Thyroid gland (tissue), 4 donors: ENCODE measurements around the gene ADAMTS14. TPM values are rescaled to one million over a fixed set of nuclear protein-coding genes. Genes with fewer than 3 reads are reported as not detected.

Experiments
- DNase-seq, 2 donors: peaks; one replicate each; pipeline ENCODE4 v3.0.0-alpha.2; 2019
- H3K27ac ChIP-seq, 3 donors: fragments of 200-600 bp; sonication (generic); 1 replicate in 2 of 3; 2 replicates in 1 of 3; pipeline ENCODE4 v1.5.1; 2016 to 2019; ENCODE audit warnings: mild to moderate bottlenecking in 1 of 3, moderate library complexity in 1 of 3
- H3K27me3 ChIP-seq: fragments of 200-600 bp; sonication (generic); one replicate; pipeline ENCODE4 v1.5.1; 2019
- H3K36me3 ChIP-seq, 2 donors: fragments of 200-600 bp; sonication (generic); one replicate each; pipeline ENCODE4 v1.5.1; 2016 to 2019
- H3K4me1 ChIP-seq, 2 donors: fragments of 200-600 bp; sonication (generic); one replicate each; pipeline ENCODE4 v1.5.1; 2017 to 2019
- H3K4me3 ChIP-seq, 3 donors: fragments of 200-600 bp; sonication (generic); replicated peaks in 1 of 3; 1 replicate in 2 of 3; 2 replicates in 1 of 3; pipeline ENCODE4 v1.5.1; 2016; ENCODE audit warnings: mild to moderate bottlenecking in 1 of 3
- H3K9me3 ChIP-seq: fragments of 200-600 bp; sonication (generic); one replicate; pipeline ENCODE4 v1.5.1; 2017
- CTCF ChIP-seq, 6 experiments: fragments of 200-600 bp in 3 of 6; fragments of 450-650 bp in 3 of 6; sonication (generic) in 3 of 6; IDR thresholded peaks; one replicate each; pipeline ENCODE4 v1.5.1; 2016 to 2019; ENCODE audit warnings: antibody characterized with exemption in 6 of 6, mild to moderate bottlenecking in 2 of 6, inconsistent platforms in 1 of 6, moderate library complexity in 1 of 6
- POLR2A ChIP-seq, 2 donors: fragments of 450-650 bp; IDR thresholded peaks; one replicate each; pipeline ENCODE4 v1.6.1; 2017; ENCODE audit warnings: antibody characterized with exemption in 2 of 2, mild to moderate bottlenecking in 2 of 2, moderate library complexity in 1 of 2
- WGBS, 2 donors: methylation state at CpG; one replicate each; pipeline ENCODE4 v1.1.5; 2017; 5-methylcytosine and 5-hydroxymethylcytosine counted together
- intact Hi-C: fragments of 100-400 bp; cut with DNase I; formaldehyde crosslinking; loops from one replicate; pipeline ENCODE4 v1.15.1; 2023
- total RNA-seq, 4 donors: library from RNA; depleted of rRNA; stranded (reverse); fragments of >200 nt; gene quantifications; one replicate each; pipeline ENCODE4 v1.2.3, GENCODE V29; 2016

Gene ADAMTS14
- total RNA-seq, 4 donors from 2014 or later = not detected

- Histone ChIP-seq H3K27ac (no peak overlapping the region), H3K9me3 (no peaks in the 10 kb centered on the region), H3K4me3 (no peak overlapping the region), H3K36me3 (no peaks in the 10 kb centered on the region), H3K4me1 (no peaks in the 10 kb centered on the region), H3K27me3 (no peaks in the 10 kb centered on the region)
- TF ChIP-seq CTCF (IDR thresholded peaks at IDR 0.05) = no peak
- no peak for TF ChIP-seq POLR2A (IDR thresholded peaks at IDR 0.05)
- no peak for DNase-seq
- WGBS, 2 donors = 96 to 99% methylated on average over 3 of the region's 3 CpGs
- intact Hi-C loops = no loop called here
Measured at GRCh38 chr10:70684374-70684773, 12.1 kb downstream of the ADAMTS14 start.

GRCh38 chr10:70684839-70685454 lies 12.6 kb downstream of the ADAMTS14 start:
- no peak for DNase-seq
- Histone ChIP-seq H3K4me3 (no peak overlapping the region), H3K36me3 (no peaks in the 10 kb centered on the region), H3K4me1 (no peaks in the 10 kb centered on the region), H3K9me3 (no peaks in the 10 kb centered on the region), H3K27me3 (no peaks in the 10 kb centered on the region), H3K27ac (no peak overlapping the region)
- WGBS, 2 donors = 81 to 94% methylated on average over 4 of the region's 4 CpGs
- TF ChIP-seq POLR2A (IDR thresholded peaks at IDR 0.05) = no peak
- no peak for TF ChIP-seq CTCF (IDR thresholded peaks at IDR 0.05)
- intact Hi-C loops = no loop called here

GRCh38 chr10:70685455-70685911 lies 13.2 kb downstream of the ADAMTS14 start:
- WGBS, 2 donors = 90 to 92% methylated on average over 8 of the region's 8 CpGs
- no peak for DNase-seq
- no peaks in the 10 kb centered on the region for H3K4me1 ChIP-seq
- no peak overlapping the region for H3K27ac ChIP-seq
- TF ChIP-seq CTCF (IDR thresholded peaks at IDR 0.05) (no peak), POLR2A (IDR thresholded peaks at IDR 0.05) (no peak)
- no peaks in the 10 kb centered on the region for H3K9me3 ChIP-seq
- intact Hi-C loops = no loop called here
- H3K36me3 ChIP-seq = no peaks in the 10 kb centered on the region
- no peak overlapping the region for H3K4me3 ChIP-seq
- H3K27me3 ChIP-seq = no peaks in the 10 kb centered on the region

GRCh38 chr10:70688828-70689227 lies 16.5 kb downstream of the ADAMTS14 start:
- Histone ChIP-seq H3K4me1 (no peaks in the 10 kb centered on the region), H3K36me3 (no peaks in the 10 kb centered on the region), H3K4me3 (no peak overlapping the region), H3K9me3 (no peaks in the 10 kb centered on the region), H3K27me3 (no peaks in the 10 kb centered on the region), H3K27ac (no peak overlapping the region)
- DNase-seq = no peak
- TF ChIP-seq POLR2A (IDR thresholded peaks at IDR 0.05) (no peak), CTCF (IDR thresholded peaks at IDR 0.05) (no peak)
- intact Hi-C loops = no loop called here
- 93 to 97% methylated on average over 6 to 7 of the region's 9 CpGs for WGBS, 2 donors

GRCh38 chr10:70689661-70690060 lies 17.4 kb downstream of the ADAMTS14 start:
- DNase-seq = no peak
- Histone ChIP-seq H3K4me3 (no peak overlapping the region), H3K27ac (no peak overlapping the region), H3K36me3 (no peaks in the 10 kb centered on the region), H3K4me1 (no peaks in the 10 kb centered on the region), H3K9me3 (no peaks in the 10 kb centered on the region), H3K27me3 (no peaks in the 10 kb centered on the region)
- WGBS, 2 donors = 97 to 98% methylated on average over 10 to 12 of the region's 12 CpGs
- intact Hi-C loops = no loop called here
- no peak for TF ChIP-seq POLR2A (IDR thresholded peaks at IDR 0.05)
